HG03045 (cell line): ENCODE measurements around the gene DUS1L.

Experiments used
- ATAC-seq: cut with Tn5 transposase; IDR thresholded peaks from one replicate; pipeline ENCODE4 v1.9.1; 2021; ENCODE audit warnings: mild to moderate bottlenecking, moderate library complexity; ENCODE audit not compliant: unreplicated experiment

The DUS1L gene

GRCh38 chr17:82065638-82066303 lies at the start of gene DUS1L:
TSS of gene DUS1L (minus strand) at chr17:82065804. CDS start at chr17:82065059, 745 bp downstream.
- peak; percentile 65 for ATAC-seq

- ATAC-seq, result no peak
Observed at GRCh38 chr17:82114872-82115271, 49.3 kb upstream of the DUS1L start.

- ATAC-seq, result no peak
Observed at GRCh38 chr17:82114447-82114846, 48.8 kb upstream of the DUS1L start.

GRCh38 chr17:82113941-82114340 lies 48.3 kb upstream of the DUS1L start:
- ATAC-seq, result no peak

GRCh38 chr17:82113422-82113821 lies 47.8 kb upstream of the DUS1L start:
- no peak for ATAC-seq

GRCh38 chr17:82112914-82113311 lies 47.3 kb upstream of the DUS1L start:
- no peak for ATAC-seq

- ATAC-seq, result no peak
Observed at GRCh38 chr17:82112181-82112913, 46.7 kb upstream of the DUS1L start.

GRCh38 chr17:82110298-82110697 lies 44.7 kb upstream of the DUS1L start:
- no peak for ATAC-seq

GRCh38 chr17:82108961-82109475 lies 43.4 kb upstream of the DUS1L start:
- no peak for ATAC-seq

GRCh38 chr17:82108496-82108945 lies 42.9 kb upstream of the DUS1L start:
- no peak for ATAC-seq

- ATAC-seq, result no peak
Observed at GRCh38 chr17:82108038-82108437, 42.4 kb upstream of the DUS1L start.

- no peak for ATAC-seq
Observed at GRCh38 chr17:82107341-82107860, 41.8 kb upstream of the DUS1L start.

- ATAC-seq, result no peak
Observed at GRCh38 chr17:82106688-82107305, 41.2 kb upstream of the DUS1L start.

GRCh38 chr17:82105882-82106687 lies 40.5 kb upstream of the DUS1L start:
- peak; percentile 71 for ATAC-seq

- no peak for ATAC-seq
Observed at GRCh38 chr17:82105417-82105881, 39.8 kb upstream of the DUS1L start.

- no peak for ATAC-seq
Observed at GRCh38 chr17:82104797-82105416, 39.3 kb upstream of the DUS1L start.

GRCh38 chr17:82103553-82104451 lies 38.2 kb upstream of the DUS1L start:
- no peak for ATAC-seq

- ATAC-seq, result no peak
Observed at GRCh38 chr17:82101767-82102679, 36.4 kb upstream of the DUS1L start.
